ENCODE measurements around the gene EEF1G. TPM values are rescaled to one million over a fixed set of nuclear protein-coding genes. Genes with fewer than 3 reads are reported as not detected.

Gene EEF1G
- total and polyA plus RNA-seq, 2 of the 13 experiments (the other 11 are each of a cell fraction or from before 2014, with no cell fraction given): 1,787 to 2,144 TPM

DNA sequence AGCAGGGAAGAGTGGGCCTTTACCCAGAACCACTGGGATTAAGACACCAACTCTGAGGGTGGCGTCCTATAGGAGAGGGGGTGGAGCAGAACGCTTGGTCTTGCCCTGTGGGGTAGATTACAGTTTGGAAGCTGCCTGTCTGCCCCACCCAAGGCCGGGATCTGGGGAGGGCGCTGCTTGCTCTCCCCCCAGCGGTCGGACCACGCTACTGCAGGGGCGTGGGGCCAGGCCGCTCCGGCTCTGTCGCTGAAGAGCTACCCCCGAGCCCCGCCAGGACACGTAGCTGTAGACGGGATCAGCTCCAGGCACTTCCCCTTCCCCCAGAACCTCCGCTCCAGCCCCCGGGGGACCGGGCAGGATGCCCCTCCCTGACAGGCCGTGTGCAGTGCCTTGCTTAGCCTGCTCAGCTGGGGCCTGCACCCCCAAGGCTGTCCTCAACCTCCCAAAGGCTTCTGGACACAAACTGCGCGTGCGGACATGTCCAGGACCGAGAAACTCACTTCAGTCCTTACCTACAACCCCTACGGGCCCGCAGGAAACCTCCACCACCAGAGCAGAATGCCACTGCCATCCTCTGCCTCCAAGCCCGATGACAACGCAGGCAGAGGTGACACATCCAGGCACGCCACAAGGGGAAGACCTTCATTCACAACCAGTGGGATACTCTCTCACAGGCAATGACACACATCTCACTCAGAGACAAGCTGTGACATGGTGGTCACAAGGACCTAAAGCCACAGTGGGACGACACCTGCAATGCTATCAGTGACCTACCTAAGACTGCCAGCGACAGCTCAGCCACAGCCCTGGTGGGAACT is 30.7 kb downstream of the EEF1G start (continued):
- TF ChIP-seq HNF1B (CRISPR knock-in tag; IDR thresholded peaks at IDR 0.05): 0 out of 2 replicates have a peak, but pooled peaks have one; percentile 36
- no peak for TF ChIP-seq MED8 (CRISPR knock-in tag; IDR thresholded peaks at IDR 0.05; ENCODE audit: insufficient replicate concordance)
- TF ChIP-seq SYNCRIP (IDR thresholded peaks at IDR 0.05; ENCODE audit: insufficient read depth, low read depth, low read length): no peak
- 0 out of 2 replicates have a peak, but pooled peaks have one; percentile 61 for TF ChIP-seq ZNF274 (CRISPR knock-in tag; IDR thresholded peaks at IDR 0.05)
- 0 out of 2 replicates have a peak, but pooled peaks have one; percentile 39 for TF ChIP-seq FOXO1 (CRISPR knock-in tag; IDR thresholded peaks at IDR 0.05)
- no peak for TF ChIP-seq ZBED4 (CRISPR knock-in tag; IDR thresholded peaks at IDR 0.05; ENCODE audit: borderline replicate concordance)
- TF ChIP-seq, protein P1, sequence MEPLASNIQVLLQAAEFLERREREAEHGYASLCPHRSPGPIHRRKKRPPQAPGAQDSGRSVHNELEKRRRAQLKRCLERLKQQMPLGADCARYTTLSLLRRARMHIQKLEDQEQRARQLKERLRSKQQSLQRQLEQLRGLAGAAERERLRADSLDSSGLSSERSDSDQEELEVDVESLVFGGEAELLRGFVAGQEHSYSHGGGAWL (CRISPR knock-in tag; IDR thresholded peaks at IDR 0.05): 0 out of 2 replicates have a peak, but pooled peaks have one; percentile 18
- TF ChIP-seq FOXP1 (IDR thresholded peaks at IDR 0.05): no peak
- no peak for TF ChIP-seq FOXP1 (CRISPR knock-in tag; IDR thresholded peaks at IDR 0.05)
- TF ChIP-seq HNRNPK (IDR thresholded peaks at IDR 0.05; ENCODE audit: low read depth, low read length, poor library complexity, severe bottlenecking): no peak
- peak; percentile 25; the same call in 1 of the 2 replicates for TF ChIP-seq ZNF414 (CRISPR knock-in tag; IDR thresholded peaks at IDR 0.05)
- TF ChIP-seq TRIM22 (IDR thresholded peaks at IDR 0.05): no peak
- TF ChIP-seq HMGXB4 (CRISPR knock-in tag; IDR thresholded peaks at IDR 0.05; ENCODE audit: borderline replicate concordance in 1 of 2, low read depth in 1 of 2): peak; percentile 70 to 76
- peak; percentile 39; the same call in 1 of the 2 replicates for TF ChIP-seq MYC (CRISPR knock-in tag; IDR thresholded peaks at IDR 0.05; ENCODE audit: borderline replicate concordance)
- TF ChIP-seq NKX3-1 (CRISPR knock-in tag; IDR thresholded peaks at IDR 0.05): no peak
- 0 out of 2 replicates have a peak, but pooled peaks have one; percentile 41 for TF ChIP-seq ZFP41 (CRISPR knock-in tag; IDR thresholded peaks at IDR 0.05; ENCODE audit: borderline replicate concordance)
- no peak for TF ChIP-seq SOX6 (IDR thresholded peaks at IDR 0.05)
- peak; percentile 38; the same call in 1 of the 2 replicates for TF ChIP-seq SOX6 (CRISPR knock-in tag; IDR thresholded peaks at IDR 0.05)
- TF ChIP-seq NFYB (CRISPR knock-in tag; IDR thresholded peaks at IDR 0.05): no peak

All from HepG2 (cell line).